KMS-11 (cell line): ENCODE measurements around the gene CXCL8.

Experiments used
- H2AFZ ChIP-seq: fragments of 200-600 bp; sonication (generic); 2 replicates; pipeline ENCODE4 v1.6.1; 2016; ENCODE audit warnings: antibody characterized with exemption, mixed run types, low read depth
- H3K27ac ChIP-seq: fragments of 200-600 bp; sonication (generic); 2 replicates; pipeline ENCODE4 v1.6.1; 2016; ENCODE audit warnings: mild to moderate bottlenecking, mixed run types
- H3K27me3 ChIP-seq: fragments of 200-600 bp; sonication (generic); 2 replicates; pipeline ENCODE4 v1.6.1; 2017; ENCODE audit warnings: mild to moderate bottlenecking, low read depth, mixed run types, moderate library complexity; ENCODE audit not compliant: insufficient read depth
- H3K36me3 ChIP-seq: fragments of 200-600 bp; sonication (generic); 2 replicates; pipeline ENCODE4 v1.6.1; 2017; ENCODE audit warnings: mild to moderate bottlenecking, mixed run types; ENCODE audit not compliant: insufficient read depth
- H3K4me1 ChIP-seq: fragments of 200-600 bp; sonication (generic); 2 replicates; pipeline ENCODE4 v1.6.1; 2016; ENCODE audit warnings: mild to moderate bottlenecking, low read depth, mixed run types; ENCODE audit not compliant: poor library complexity, severe bottlenecking
- H3K4me2 ChIP-seq: fragments of 200-600 bp; sonication (generic); 2 replicates; pipeline ENCODE4 v1.7.0; 2016; ENCODE audit warnings: mild to moderate bottlenecking, mixed run types
- H3K4me3 ChIP-seq: fragments of 200-600 bp; sonication (generic); IDR thresholded peaks from 2 replicates; pipeline ENCODE4 v1.6.1; 2017; ENCODE audit warnings: low read depth, low read length, mixed read lengths; ENCODE audit not compliant: insufficient read depth
- H3K79me2 ChIP-seq: fragments of 200-600 bp; sonication (generic); 2 replicates; pipeline ENCODE4 v1.6.1; 2016; ENCODE audit warnings: low read depth, mixed run types; ENCODE audit not compliant: insufficient read depth
- H3K9ac ChIP-seq: fragments of 200-600 bp; sonication (generic); 2 replicates; pipeline ENCODE4 v1.6.1; 2016; ENCODE audit warnings: mild to moderate bottlenecking, mixed run types
- H4K20me1 ChIP-seq: fragments of 200-600 bp; sonication (generic); 2 replicates; pipeline ENCODE4 v1.6.1; 2016; ENCODE audit warnings: mild to moderate bottlenecking, mixed run types; ENCODE audit not compliant: insufficient read depth
- CTCF ChIP-seq: fragments of 200-600 bp; sonication (generic); conservative IDR thresholded peaks from 2 replicates; pipeline ENCODE4 v1.6.1; 2017; ENCODE audit warnings: low read depth, mild to moderate bottlenecking, antibody characterized with exemption, low read length, moderate library complexity, mixed read lengths

Gene CXCL8

GRCh38 chr4:73751830-73752229 lies 11.5 kb downstream of the CXCL8 start:
- TF ChIP-seq CTCF: no peak
- Histone ChIP-seq H3K4me3 (no peak overlapping the region), H4K20me1 (no peaks in the 10 kb centered on the region)

GRCh38 chr4:73752424-73752823 lies 12.1 kb downstream of the CXCL8 start:
- no peak overlapping the region for H2AFZ ChIP-seq
- no peak overlapping the region for H3K4me3 ChIP-seq
- no peaks in the 10 kb centered on the region for H4K20me1 ChIP-seq
- no peak overlapping the region for H3K4me2 ChIP-seq
- H3K36me3 ChIP-seq: no peaks in the 10 kb centered on the region
- H3K4me1 ChIP-seq: no peaks in the 10 kb centered on the region
- H3K27me3 ChIP-seq: no peaks in the 10 kb centered on the region
- no peak for TF ChIP-seq CTCF
- H3K79me2 ChIP-seq: no peaks in the 10 kb centered on the region
- H3K9ac ChIP-seq: no peak overlapping the region
- no peak overlapping the region for H3K27ac ChIP-seq

More at GRCh38 chr4:73751830-73752229, 11.5 kb downstream of the CXCL8 start:
- Histone ChIP-seq H3K4me2 (no peak overlapping the region), H3K36me3 (no peaks in the 10 kb centered on the region), H2AFZ (no peak overlapping the region), H3K9ac (no peak overlapping the region), H3K4me1 (no peaks in the 10 kb centered on the region), H3K27ac (no peak overlapping the region), H3K79me2 (no peaks in the 10 kb centered on the region), H3K27me3 (no peaks in the 10 kb centered on the region)

- Histone ChIP-seq H3K36me3 (no peaks in the 10 kb centered on the region), H3K79me2 (no peaks in the 10 kb centered on the region), H4K20me1 (no peaks in the 10 kb centered on the region), H3K9ac (no peak overlapping the region), H3K27ac (no peak overlapping the region), H3K4me1 (no peaks in the 10 kb centered on the region), H3K27me3 (no peaks in the 10 kb centered on the region), H2AFZ (no peak overlapping the region), H3K4me3 (no peak overlapping the region), H3K4me2 (no peak overlapping the region)
- TF ChIP-seq CTCF: no peak
Observed at GRCh38 chr4:73753215-73753614, 12.8 kb downstream of the CXCL8 start.

GRCh38 chr4:73754934-73755333 lies 14.6 kb downstream of the CXCL8 start:
- Histone ChIP-seq H3K79me2 (no peaks in the 10 kb centered on the region), H3K4me1 (no peaks in the 10 kb centered on the region), H3K27ac (no peak overlapping the region), H3K9ac (no peak overlapping the region), H3K27me3 (no peaks in the 10 kb centered on the region), H3K36me3 (no peaks in the 10 kb centered on the region), H4K20me1 (no peaks in the 10 kb centered on the region), H2AFZ (no peak overlapping the region), H3K4me3 (no peak overlapping the region), H3K4me2 (no peak overlapping the region)
- TF ChIP-seq CTCF: no peak
